Measurements from ENCODE around the gene PNMT. TPM values are rescaled to one million over a fixed set of nuclear protein-coding genes. Genes with fewer than 3 reads are reported as not detected.
A peak's percentile ranks its signal among the peaks of the same experiment; 100 is the strongest.

The PNMT gene
- total RNA-seq, 1 experiment from 2014 or later, result 2.4 TPM

- intact Hi-C loops (cut with micrococcal nuclease; ENCODE audit: unreplicated experiment), result no loop called here
- peak overlapping the region; percentile 91 for H3K27ac ChIP-seq (ENCODE audit: low read length)
- peak overlapping the region; percentile 83 for H3K4me3 ChIP-seq (ENCODE audit: low read depth in 2 of 2, low read length in 2 of 2)
- no peaks in the 10 kb centered on the region for H3K27me3 ChIP-seq (ENCODE audit: control insufficient read depth, insufficient read depth, low read length)
- CTCF ChIA-PET, result interaction anchor here (1.4 kb wide), 1 partner anchor 14 kb away, joined by 3 read pairs; no protein-coding TSS in a partner anchor
- TF ChIP-seq CTCF (IDR thresholded peaks at IDR 0.05) (no peak), REST (IDR thresholded peaks at IDR 0.05; ENCODE audit: insufficient read depth in 1 of 2, low read depth in 2 of 2, low read length in 1 of 2) (no peak), POLR2AphosphoS5 (IDR thresholded peaks at IDR 0.05; ENCODE audit: low read depth, low read length) (no peak), SIN3A (IDR thresholded peaks at IDR 0.05; ENCODE audit: borderline replicate concordance, insufficient read depth, low read depth, low read length) (no peak), TCF7L2 (IDR thresholded peaks at IDR 0.05; ENCODE audit: low read depth, low read length) (no peak)
- no peak for DNase-seq (ENCODE audit: low read depth, low spot score)
- no peaks in the 10 kb centered on the region for H3K9me3 ChIP-seq (ENCODE audit: control insufficient read depth, insufficient read depth, low read depth, low read length)
- POLR2A ChIA-PET, result no interaction called here
- in situ Hi-C loops (cut with HindIII; ENCODE audit: low pct_unique_long_range_greater_than_20kb, low sequenced_read_pairs), result no loop called here
- H3K4me1 ChIP-seq (ENCODE audit: control insufficient read depth, insufficient read depth, low read length), result peaks cover 48% of the 10 kb centered on the region
- H3K36me3 ChIP-seq (ENCODE audit: control insufficient read depth, insufficient read depth, low read length), result peaks cover 3% of the 10 kb centered on the region; the same call in 1 of the 2 replicates
- no peak for ATAC-seq
- BruUV-seq (replicated peaks), result no TSS peak
These were observed 29.9 kb upstream of the PNMT start for GRCh38 chr17:39638317-39638716.

- H3K27ac ChIP-seq (ENCODE audit: low read length), result no peak overlapping the region
- no peaks in the 10 kb centered on the region for H3K9me3 ChIP-seq (ENCODE audit: control insufficient read depth, insufficient read depth, low read depth, low read length)
- H3K27me3 ChIP-seq (ENCODE audit: control insufficient read depth, insufficient read depth, low read length), result no peaks in the 10 kb centered on the region
- in situ Hi-C loops (cut with HindIII; ENCODE audit: low pct_unique_long_range_greater_than_20kb, low sequenced_read_pairs), result no loop called here
- BruUV-seq (replicated peaks), result no TSS peak
- H3K4me1 ChIP-seq (ENCODE audit: control insufficient read depth, insufficient read depth, low read length), result peaks cover 45% of the 10 kb centered on the region
- CTCF ChIA-PET, result interaction anchor here (1.4 kb wide), 1 partner anchor 14 kb away, joined by 3 read pairs; no protein-coding TSS in a partner anchor
- no peak for TF ChIP-seq SIN3A (IDR thresholded peaks at IDR 0.05; ENCODE audit: borderline replicate concordance, insufficient read depth, low read depth, low read length)
- no peak for TF ChIP-seq CTCF (IDR thresholded peaks at IDR 0.05)
- no peak for TF ChIP-seq TCF7L2 (IDR thresholded peaks at IDR 0.05; ENCODE audit: low read depth, low read length)
- TF ChIP-seq REST (IDR thresholded peaks at IDR 0.05; ENCODE audit: insufficient read depth in 1 of 2, low read depth in 2 of 2, low read length in 1 of 2), result no peak
- no peak for TF ChIP-seq POLR2AphosphoS5 (IDR thresholded peaks at IDR 0.05; ENCODE audit: low read depth, low read length)
- POLR2A ChIA-PET, result no interaction called here
- H3K4me3 ChIP-seq (ENCODE audit: low read depth in 2 of 2, low read length in 2 of 2), result no peak overlapping the region
- DNase-seq (ENCODE audit: low read depth, low spot score) (no peak), ATAC-seq (no peak)
- H3K36me3 ChIP-seq (ENCODE audit: control insufficient read depth, insufficient read depth, low read length), result peaks cover 3% of the 10 kb centered on the region; the same call in 1 of the 2 replicates
- intact Hi-C loops (cut with micrococcal nuclease; ENCODE audit: unreplicated experiment), result no loop called here
These were observed 29.2 kb upstream of the PNMT start for GRCh38 chr17:39639043-39639442.
